HG02678 (cell line): ENCODE data around the gene DOCK9.

ENCODE experiments used
- ATAC-seq: cut with Tn5 transposase; IDR thresholded peaks from one replicate; pipeline ENCODE4 v1.9.1; 2021; ENCODE audit warnings: mild to moderate bottlenecking, moderate library complexity; ENCODE audit not compliant: unreplicated experiment

DOCK9 gene

DNA sequence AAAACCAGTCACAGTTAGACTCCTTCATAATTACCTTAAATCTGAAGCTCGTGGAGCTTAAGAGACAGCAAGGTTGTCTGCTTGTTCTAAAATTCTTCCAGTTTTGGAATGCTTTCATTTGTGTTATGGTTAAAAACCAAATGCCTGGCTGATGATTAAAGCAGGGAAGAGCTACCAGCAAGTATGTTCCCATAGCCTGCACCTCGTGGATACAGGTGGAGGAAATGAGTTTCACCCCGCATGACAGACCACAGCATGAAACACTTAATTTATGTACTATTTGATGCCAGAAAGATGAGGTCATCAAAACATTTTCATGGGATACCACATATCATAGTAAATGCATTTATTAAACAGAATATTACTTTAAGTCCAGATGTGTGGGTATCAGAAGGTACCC lies 416 bp upstream of the DOCK9 start:
- no peak for ATAC-seq

DNA sequence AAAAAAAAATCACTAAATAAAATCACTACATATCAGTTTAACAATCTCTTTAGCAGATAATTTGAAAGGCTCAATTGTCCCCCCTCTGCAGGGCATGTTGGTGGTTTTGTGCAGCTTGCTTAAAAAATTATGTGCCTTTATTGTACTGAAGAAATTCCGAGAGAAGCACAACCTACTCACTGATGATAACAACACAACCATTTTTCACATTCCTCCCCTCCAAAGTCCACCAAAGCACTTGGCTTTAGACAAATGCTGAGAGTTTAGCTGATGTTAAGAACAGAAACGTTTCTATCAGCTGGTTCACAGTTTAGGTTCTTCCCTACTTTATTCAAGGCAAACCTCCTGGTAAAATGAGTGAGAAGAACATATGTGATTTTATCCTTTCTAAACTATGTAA lies 923 bp downstream of the DOCK9 start:
- no peak for ATAC-seq

DNA sequence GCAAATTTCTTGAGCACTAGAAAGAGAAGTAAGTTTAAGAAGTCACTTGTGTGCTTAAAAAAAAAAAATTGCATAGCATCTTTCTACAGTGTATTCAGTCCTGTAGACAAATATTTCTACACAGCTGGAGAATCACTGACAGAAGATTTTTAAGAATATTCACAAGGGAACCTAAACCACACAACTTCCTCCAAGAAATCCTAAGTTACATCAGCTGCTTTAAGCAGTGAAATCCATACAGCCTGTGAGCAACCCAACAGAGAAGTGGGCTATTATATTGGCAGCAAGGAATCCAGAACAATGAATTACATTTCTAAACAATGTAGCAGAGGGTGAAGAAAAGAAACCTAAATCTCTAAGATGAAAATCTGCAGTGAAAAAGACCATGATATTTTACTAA lies 1.5 kb downstream of the DOCK9 start:
- ATAC-seq, result no peak

DNA sequence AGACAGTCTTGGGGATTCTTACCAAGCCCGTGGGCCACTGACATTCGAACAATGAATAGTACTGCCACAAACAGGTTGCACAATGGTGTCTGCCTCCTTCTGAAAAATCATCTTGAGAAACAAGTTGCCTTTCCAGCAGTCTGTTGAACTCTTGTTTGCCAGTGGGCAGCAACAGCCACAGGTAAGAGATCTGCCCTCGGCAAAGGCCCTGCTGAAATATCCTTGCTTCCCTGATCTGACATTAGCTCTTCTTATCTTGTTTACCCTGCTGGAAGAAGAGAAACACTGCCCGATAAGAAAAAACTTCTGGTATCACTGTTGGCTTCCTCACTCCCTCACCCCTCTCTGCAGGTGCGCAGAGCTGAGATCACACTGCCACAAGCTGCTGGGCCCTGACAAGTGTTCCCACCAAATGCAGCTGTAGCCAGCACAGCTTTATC lies 2.0 kb downstream of the DOCK9 start:
- ATAC-seq, result no peak

DNA sequence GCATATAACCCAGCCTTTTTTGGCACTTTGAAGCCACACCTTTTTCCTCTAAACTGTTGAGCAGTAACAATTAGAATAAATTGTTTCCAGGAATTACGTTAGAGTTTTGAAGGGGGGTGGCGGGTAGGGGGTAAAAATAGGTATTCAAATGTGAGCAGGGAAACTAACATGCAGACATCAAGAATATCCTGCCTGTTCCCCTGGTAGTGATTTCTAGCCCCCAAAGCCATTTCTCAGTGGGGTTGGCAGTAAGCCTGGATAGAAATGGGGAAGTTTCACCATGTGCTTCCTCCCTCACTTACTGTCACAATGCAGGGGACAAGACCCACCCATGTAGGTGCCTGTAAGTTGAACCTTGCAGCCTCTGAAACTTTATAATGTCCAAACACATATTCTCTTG lies 3.8 kb downstream of the DOCK9 start:
- ATAC-seq, result no peak

DNA sequence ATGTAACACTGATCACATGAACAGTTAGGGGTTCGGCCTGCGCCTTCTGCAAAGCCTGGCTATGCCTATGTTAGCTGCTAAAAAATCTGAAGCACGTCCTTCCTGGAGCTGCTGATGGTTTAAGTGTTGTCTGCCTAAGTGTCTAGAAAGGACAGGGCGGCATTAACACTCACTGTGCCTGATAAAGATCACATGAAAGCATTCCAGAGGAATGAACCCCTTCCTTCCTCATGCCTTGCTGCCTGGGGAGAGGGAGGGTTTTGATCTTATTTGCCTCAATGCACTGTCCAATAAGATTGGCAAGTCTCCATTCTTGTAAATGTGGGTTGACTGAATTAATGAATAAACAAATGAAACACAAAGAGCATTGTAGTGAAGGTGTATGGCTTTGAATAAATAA lies 5.2 kb downstream of the DOCK9 start:
- no peak for ATAC-seq

DNA sequence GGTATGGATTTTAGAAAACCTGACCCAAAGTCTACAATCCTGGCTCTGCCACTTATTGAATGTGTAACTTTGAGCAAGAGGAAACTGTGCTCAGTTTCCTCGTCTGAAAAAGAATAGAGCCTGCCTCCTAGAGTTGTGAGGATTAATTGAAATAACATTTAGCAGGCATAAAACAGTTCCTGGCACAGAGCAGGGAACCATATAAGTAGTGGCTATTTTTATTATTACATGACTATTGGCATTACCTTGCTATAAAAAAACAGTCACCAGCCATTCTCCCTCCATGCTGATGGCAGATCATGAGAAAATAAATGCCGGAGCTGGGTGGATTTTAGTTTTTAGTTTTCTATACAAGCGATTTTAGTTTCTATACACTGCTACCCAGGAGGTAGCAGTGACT lies 5.8 kb downstream of the DOCK9 start:
- no peak for ATAC-seq

DNA sequence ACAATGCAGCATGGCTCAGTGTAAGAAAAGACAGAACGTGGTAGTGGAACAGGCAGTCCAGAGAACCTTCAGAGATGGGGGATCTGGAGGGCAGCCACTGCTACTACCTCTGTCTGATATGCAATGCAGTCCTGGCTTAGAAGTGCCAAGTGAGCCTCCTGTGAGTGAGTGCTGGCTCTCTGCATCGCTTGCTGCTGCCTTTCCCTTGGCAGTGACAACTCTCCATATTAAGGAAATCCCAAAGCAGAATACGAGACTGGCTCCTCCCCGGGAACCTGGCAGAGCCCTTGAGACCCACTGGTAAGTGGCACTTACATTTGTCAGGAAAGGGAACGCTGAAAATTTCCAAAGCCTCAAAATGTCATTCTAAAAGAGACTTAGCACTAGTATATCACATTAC lies 7.5 kb downstream of the DOCK9 start:
- ATAC-seq, result no peak

DNA sequence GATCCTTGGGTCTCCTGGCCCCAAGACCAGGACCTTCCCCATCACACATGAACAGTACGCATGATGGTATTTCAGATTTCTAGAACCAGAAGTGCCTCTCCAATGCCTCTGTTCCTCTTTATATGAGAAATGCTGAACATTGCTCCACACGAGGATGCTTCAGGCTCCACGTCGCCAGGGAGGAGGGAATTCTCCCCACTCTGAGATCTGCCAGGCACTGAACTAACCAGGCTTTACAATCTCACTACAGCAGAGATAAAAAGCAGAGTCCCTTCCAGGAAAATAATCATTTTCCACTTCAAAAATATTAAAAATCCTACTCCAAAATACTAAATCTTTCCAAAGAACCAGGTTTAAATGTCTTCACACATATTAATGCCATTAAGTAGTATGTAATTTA lies 10.4 kb downstream of the DOCK9 start:
- ATAC-seq, result no peak

DNA sequence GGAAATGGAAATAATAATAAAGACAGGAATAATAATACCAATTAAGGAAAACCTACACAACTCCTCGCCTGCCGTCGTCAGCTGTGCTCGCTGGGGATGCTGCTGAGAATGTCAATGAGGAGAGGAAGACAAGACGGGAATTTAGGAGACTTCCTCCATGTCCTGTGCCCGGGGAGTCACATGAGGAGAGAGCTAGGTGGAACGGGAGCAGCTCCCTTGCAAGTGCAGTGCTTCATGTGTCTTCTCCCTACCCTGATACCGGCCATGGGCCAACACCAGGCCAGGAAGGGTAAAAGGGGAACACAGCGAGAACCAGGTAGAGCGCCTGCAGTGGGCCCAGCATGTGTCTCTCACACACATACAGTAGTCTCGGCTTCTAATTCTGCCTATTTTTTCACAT lies 11.8 kb downstream of the DOCK9 start:
- ATAC-seq, result no peak

DNA sequence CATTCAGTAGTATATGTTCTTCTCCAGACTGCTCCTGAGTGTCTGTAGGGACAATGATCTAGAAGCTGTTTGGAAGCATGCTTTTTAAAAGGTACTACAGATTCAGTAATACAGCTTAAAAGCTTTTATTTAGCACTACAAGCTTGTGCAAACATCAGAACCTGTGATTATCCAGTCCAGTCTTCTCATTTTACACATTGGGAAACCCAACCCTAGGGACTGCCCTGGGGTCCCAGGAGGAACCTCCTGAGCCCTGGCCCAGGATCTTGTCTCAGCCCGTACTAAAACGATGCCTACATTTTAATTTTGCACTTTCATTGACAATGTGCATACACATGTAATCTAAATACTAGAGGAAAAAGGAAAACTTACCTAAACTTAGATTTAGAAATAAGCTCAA lies 12.5 kb downstream of the DOCK9 start:
- ATAC-seq, result no peak

DNA sequence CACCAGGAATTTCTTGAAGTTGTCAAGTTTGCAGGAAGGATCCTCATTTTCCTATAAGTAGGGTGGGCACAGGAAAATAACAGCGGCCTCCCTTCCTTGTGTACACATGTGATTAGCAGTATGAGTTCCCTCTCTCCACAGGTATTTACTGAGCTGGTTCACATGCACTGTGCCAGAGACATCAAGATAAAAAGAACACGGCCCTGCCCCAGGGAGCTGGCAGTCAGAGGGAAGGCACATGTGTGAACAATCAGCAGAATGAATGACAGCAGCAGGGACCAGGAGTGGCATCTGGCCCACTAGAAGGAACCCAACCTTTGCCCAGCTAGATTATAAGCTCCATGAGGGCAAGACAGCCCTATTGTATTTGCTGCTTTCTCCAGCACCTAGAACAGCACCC lies 13.9 kb downstream of the DOCK9 start:
- ATAC-seq, result no peak

DNA sequence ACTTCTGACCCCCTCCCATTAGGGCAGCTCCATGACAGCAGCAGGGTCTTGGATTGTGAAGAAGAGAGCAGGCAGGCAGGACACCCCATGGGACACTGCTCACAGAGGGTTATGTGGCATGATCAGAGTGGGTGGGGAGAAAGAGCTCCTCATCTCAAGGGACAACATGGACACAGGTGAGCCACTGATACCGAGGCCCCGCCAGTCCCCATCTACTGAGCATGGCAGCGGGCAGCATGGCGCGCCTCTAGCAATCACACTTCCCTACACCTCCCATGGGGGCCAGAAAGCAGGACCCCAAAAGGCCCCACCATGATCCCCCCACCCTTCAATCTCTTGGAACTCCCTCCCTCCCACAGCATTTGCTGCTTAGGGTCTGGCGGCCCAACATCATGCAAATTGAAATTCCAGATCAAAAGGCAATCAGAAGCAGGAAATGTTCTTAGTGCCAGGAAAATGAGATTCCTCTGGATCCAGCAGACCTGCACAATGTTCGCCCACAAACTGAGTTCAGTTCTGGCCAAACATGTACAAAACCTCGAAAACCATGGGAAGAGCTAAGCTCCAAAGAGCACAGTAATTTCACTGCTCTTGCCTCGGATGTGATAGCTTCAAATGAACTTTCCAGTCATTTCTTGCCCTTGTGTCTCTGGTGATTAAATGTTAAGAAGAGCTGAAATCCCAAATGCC lies 14.8 kb downstream of the DOCK9 start:
- ATAC-seq, result no peak

DNA sequence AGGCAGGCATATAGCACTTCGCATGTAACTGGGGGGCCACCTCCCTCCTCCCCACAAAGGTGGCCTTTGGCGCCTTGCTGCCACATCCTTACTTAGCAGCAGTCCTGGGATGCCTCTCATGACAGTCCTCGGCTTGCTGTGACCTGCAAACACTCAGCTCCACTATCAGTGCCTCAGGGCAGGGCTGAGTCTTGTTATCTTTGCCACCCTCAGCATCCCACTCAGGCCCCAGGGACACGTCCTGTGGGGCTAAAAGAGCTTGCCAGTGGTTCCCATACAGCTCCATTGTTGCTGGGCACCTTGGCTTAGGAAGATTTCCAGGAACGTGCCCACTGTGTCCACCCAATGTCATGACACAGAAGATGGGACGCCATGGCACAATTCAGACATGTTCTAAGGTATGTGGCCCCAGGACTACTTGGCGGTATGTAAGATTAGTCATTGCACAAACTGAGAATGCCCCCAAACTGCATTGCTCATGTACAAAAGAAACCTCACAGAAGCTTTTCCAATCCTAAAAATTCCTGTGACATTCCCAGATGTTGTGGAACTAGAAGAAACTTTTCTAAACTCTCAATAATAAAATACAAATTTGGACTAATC lies 16.3 kb downstream of the DOCK9 start:
- ATAC-seq, result no peak

DNA sequence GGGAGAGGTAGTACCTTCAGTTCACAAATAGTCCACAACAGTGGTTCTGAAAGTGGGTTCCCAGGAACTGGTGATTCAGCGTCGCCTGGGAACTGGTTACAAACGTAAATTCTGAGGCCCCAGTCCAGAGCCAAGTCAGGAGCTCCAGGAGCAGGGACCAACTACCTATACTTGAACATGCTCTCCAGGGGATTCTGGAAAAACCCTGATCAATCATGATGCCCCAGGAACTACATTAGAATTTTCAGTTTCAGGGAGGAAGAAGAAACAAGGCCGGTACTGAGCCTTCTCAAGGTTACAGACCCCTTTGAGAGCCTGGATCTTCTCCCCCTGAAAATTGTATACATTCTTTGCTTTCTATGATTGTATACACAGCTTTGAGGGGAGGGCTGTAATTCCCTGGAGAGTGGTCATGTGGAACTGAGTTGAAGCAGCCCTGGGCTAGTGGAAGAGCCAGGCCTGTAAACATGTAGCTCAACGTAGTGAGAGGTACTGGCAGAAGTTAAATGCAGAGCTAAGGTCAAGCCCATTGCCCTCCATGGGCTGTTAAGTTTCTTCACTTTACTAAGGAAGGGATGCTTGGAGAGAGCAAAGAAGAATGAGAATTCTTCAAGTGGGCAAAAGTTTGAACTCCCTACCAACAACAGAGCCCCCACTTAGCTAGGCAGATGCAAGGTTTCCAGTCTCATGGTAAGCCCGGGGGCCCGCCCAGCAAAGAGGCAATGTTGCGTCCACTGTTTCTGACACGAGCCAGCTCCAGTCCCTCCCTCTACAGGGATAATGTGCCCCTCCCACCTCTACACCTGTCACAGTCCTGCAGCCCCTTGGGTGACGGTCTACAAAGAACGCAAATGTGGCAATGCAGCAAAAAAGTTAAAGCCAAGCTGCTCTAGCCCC lies 17.0 kb downstream of the DOCK9 start:
- no peak for ATAC-seq

DNA sequence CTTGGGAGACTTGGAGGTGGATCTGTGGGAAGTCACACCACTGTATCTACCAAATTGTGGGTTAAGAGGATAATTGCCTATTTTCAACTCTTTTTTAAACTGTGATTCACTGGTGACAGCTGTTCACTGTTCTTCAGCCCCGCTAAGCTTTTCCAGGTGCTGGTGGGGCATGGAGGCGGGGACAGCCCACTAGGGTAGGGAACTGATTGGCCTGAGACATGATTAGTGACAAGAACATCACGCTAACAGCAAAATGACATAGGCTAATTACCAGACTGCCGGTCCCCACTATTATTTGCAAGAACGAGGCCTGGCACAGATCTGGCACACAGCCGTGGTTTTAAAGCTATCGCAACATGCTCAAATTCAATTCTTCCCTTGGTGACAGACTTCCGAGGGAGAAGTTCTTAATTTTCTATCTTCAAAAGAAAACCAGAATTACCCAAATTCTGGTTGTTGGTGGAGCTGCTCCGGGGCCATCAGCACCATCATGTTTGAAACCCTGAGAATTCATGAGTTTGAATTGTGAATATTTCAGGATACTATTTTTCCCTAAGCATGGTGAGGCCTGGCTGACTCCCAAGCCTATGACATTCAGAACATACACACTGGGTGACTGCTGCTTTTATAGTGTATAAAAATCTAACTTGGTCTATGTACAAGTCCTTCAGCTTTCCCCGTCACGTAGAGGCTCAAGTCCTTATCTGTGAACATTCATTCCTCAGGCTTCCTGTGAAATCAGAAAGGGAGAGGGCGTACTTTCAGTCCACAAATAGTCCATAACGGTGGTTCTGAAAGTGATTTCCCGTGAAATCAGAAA lies 17.9 kb downstream of the DOCK9 start:
- no peak for ATAC-seq

DNA sequence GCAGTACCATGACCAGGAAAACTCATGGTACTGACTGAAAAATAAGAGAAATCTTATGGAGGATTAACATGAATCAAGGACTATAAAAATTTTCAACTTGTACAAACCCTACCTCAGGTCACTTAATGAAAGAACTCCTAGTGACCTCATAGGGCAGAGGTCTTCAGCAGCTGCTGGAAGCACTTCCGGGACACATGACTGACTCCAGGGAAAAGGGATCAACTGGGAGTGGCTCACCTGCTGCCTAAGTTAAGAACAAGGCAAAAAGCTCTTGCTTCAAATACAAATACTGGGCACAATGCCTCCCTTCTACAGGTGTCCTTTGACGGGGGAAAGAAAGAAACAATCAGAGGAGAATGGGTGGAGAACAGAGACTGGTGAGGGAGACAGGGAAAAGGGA lies 18.6 kb downstream of the DOCK9 start:
- no peak for ATAC-seq

DNA sequence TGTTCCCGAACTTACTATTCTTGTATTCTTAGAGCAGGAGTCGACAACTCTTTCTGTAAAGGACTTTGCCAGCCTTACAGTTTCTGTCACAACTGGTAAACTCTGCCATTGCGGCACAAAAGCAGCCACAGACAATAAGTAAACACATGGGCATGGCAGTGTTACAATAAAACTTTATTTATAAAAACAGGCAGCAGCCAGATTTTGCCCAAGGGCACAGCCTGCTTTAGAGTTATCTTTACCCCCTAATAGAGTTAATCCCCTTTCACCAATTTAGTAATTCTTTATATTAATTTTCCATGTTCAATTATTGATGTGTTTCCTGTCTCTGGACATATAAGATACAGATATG lies 19.4 kb downstream of the DOCK9 start:
- ATAC-seq, result no peak

DNA sequence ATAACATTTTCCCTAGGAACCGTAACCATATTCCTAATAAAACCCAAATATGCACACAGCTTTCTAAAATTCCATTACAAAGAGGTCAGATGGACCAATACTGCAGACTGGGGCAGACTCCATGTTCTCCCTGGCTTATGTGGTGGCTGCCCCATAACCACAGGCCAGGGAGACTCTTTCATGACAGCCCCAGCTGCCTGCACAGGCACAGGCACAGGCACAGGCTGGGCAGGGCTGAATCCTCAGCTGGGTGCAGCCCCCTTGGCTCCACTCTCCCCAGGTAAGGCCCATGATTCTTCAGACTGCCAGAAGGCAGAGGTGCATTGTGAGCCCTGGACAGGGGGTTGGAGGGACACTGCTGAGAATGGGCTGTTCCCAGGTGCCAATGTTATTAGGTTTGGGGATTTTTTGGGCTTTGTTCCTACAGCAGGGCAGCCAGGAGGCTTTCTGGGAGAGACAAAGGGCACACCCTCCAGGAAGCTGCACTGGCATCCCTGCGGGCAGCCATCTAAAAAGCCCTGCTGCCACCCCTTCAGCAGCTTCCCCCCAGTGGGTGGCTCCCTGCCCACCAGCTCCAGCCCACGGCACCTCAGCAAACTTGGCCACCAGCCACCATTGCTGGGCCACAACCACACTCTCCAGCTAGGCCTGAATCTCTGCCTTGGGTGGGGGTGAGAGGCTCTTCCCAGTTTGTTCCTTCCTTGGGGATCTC lies 20.0 kb downstream of the DOCK9 start:
- ATAC-seq, result no peak

DNA sequence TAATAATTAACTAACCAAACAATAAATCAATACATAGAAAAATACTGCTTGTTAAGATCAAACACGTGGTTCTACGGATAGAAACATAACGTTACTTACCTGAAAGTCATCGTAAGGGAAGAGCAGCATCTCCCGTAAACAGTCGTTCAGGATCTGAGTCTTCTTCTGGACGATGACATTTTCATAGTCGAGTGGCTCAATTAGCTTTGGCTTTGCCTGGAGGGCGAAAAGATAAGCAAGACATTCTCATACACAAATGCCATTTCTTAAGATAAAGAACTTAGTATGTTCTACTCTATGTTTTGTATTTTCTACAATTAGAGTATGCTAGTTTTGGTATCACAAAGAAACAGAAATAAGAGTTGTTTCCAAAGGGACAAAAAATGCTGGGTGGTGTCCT lies 22.5 kb downstream of the DOCK9 start:
- no peak for ATAC-seq

DNA sequence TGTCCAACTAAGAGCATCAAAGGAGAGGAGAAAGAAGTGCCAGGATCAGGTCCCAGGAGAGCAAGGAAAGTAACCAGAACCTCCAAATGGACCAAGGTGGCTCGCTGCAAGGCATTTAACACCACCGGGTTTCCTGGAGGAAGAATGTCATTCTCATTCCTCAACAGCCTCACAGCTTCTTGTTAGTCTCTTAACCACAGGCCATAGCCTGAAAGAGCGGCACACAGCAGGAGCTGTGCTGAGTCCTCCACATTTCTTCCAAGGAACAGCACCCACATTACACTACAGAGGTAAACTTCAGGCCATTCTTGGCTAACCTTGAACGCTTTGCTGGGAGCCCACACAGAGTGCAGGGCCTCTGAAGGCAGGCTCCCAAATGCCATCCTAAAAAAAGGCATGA lies 23.6 kb downstream of the DOCK9 start:
- ATAC-seq, result no peak
